Activated CD4-positive, alpha-beta T cell treated with anti-CD3 and anti-CD28 coated beads, Interleukin-2, Interleukin-6, amounts not matched to agents 100 ng/mL and 50 ng/mL, durations not matched to agents 16 hours and 8 hours (primary cell): Measurements from ENCODE around the gene SRRM3.
"Not testable (repeated sequence)": the region's sequence is repeated elsewhere in the genome, so short reads cannot be mapped to it uniquely, and the experiment has no call there.

Experiments
- DNase-seq: peaks from one replicate; pipeline ENCODE4 v3.0.0-alpha.2; 2020

The SRRM3 gene

GRCh38 chr7:76317782-76318487 is 116.2 kb downstream of the SRRM3 start:
- peak; percentile 98 for DNase-seq

DNA sequence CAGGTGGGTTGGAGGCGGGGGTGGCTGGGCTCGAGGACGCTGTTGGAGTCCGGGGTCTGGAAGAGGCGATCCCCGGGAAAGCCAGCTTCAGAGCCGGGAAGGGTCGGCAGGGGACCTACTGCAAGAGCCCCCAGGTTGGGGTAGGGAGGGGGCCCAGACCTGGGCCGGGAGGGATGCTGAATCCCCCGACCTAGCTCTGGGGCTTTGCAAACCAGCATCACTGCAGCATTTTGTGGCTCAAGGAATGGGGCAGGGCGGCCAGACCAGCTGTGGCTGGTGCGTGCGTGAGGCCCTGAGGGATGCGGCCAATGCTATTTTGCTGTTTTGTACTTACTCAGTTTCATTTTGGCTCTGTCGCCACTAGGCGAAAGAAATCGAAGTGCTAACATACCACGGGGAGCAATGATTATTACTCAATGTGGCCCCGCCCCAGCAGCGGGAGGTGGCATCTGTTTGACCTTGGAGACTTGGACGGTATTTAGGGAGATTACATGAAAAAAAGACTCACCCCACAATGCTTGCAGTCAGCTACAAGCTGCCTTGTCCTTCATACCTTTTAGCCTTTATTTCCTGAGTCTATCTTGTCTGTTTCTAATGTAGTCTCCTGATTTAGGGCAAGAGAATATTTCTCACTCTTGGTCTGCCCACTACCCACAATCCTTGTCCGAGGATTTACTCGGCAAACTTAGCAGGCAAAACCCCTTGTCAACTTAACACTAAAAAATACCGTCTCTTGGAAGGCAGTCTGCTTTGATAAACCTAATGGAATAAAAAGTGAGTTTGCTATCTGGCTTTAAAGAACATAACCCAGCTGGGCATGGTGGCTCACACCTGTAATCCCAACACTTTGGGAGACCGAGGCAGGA is 117.0 kb downstream of the SRRM3 start:
- DNase-seq: peak; percentile 88

GRCh38 chr7:76325092-76325491 is 123.4 kb downstream of the SRRM3 start:
- DNase-seq: no peak

GRCh38 chr7:76325811-76326210 is 124.1 kb downstream of the SRRM3 start:
- no peak for DNase-seq

- no peak for DNase-seq
These were observed 125.0 kb downstream of the SRRM3 start for GRCh38 chr7:76326646-76327233.

DNA sequence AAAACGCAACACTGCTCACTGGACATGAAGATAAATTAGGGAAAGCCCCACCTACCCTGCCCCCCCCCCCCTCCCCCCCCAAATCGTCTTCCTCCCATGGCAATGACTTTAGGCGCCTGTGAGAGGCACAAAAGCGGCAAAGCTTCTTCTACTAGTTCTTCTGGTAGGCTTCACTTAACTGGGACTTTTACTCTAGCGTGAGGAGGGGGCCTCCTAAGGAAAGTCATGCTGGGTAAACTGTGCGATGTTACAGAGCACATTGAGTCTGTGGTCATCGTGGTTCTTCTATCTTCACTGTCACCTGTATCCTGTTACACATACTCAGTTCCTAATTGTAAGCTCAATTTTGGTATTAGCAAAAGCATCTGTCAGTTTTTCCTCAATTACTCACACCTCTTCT is 125.9 kb downstream of the SRRM3 start:
- DNase-seq: no peak

DNA sequence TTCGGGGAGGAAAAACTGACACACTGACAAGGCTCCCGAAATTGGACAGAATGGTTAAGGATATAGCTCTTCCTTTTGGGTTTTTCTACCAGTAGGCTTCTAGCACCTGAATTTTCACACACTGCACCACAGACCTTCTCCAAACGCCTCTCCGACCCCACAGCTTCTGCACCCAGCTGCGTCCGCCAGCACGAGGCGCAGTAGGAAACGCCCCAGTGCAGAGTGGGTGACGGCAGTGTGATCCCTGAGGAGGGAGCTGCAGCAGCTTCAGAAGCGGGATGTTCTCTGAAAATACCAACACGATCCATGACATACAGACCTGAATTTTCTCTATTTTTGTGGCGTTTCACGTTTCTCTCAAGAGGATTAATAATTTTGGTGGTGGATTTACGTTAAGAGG is 126.7 kb downstream of the SRRM3 start:
- DNase-seq: no peak

GRCh38 chr7:76329479-76329878 is 127.8 kb downstream of the SRRM3 start:
- no peak for DNase-seq

GRCh38 chr7:76330261-76330660 is 128.6 kb downstream of the SRRM3 start:
- DNase-seq: no peak

- no peak for DNase-seq
These were observed 129.0 kb downstream of the SRRM3 start for GRCh38 chr7:76330673-76331072.

DNA sequence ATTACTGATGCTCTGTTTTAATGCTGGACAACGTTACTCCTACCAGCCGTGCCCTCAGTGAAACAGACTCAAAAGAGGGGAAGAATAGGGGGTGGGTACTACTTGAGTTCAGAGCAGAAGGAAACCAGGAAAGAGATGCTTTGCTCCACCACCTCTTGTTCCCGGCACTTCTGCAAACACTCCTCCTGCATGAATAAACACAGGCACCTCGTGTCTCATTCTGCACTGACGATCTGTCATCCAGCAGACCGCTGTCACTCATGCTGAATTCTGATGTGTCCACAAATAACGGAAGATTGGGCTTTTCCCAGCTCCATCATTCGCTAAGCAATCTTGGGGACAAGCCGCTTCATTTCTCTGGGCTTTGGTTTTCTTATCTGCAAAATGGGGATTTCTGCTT is 130.4 kb downstream of the SRRM3 start:
- no peak for DNase-seq

DNA sequence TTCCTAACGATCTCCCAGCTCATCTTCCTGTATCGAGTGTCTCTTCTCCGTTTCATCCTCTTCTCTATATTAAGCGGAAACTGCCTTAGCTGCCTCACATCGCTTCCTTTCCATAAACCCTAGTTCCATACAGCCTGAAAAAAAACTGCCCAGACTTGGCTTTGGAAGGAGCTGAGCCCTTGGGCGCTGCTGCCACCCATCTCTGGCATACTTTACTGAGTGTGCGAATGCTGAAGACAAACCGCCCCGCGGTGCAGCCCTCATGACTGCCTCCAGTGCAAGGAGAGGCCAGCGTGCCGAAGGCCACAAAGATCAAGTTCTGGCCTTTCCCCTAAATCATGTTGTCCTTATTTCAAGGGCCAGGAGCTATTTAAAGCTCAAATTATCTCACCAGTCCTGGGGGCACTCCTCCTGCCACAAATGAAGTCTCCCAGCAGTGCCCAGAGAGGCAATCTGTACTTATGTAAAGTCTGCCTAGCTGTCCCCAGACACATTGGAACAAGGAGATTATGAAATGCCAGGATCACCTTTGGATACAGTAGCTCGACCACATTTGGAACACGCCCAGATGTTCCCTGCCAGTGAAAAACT is 131.9 kb downstream of the SRRM3 start:
- DNase-seq: no peak

DNA sequence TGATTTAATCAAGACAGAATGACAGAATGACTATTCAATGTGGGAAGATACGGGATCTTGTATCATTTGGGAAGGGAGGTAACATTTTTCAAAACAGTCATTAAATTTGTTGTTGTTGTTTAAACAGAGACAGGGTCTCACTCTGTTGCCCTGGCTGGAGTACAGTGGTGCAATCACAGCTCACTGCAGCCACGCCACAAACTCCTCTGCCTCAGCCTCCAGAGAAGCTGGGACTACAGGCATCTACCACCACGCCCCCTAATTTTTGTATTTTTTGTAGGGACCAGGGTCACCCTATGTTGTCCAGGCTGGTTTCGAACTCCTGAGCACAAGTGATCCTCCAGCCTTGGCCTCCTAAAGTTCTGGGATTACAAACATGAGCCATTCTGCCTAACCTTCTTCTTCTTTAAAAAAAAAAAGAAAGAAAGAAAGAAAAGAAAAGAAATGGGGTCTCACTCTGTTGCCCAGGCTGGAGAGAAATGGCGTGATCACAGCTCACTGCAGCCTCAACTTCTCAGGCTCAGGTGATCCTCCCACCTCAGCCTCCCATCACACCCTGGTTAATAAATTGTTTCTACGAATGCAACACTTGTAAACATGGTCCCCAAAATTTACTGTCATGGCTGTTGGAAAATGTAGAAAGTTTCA is 132.7 kb downstream of the SRRM3 start:
- DNase-seq: no peak

DNA sequence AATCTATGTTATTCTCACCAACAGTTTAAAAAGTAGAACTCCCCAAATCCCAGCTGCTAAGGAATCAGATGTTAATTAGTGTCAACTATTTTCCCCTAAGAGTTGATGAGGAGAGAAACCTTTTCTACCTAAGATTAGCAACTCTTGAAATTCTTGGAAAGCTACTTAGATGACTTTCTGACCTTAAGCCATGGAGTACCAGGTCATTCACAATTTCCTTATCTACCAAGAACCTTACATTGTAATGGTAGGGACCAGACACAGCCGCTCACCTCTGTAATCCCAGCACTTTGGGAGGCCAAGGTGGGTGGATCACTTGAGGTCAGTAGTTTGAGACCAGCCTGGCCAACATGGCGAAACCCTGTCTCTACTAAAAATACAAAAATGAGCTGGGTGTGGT is 133.7 kb downstream of the SRRM3 start:
- DNase-seq: not testable (repeated sequence)

GRCh38 chr7:76336094-76336493 is 134.4 kb downstream of the SRRM3 start:
- DNase-seq: no peak
